Epithelial cell of esophagus (primary cell): ENCODE data around the gene TESK1.
A peak's percentile ranks its signal among the peaks of the same experiment; 100 is the strongest.
"Not testable (repeated sequence)": the region's sequence is repeated elsewhere in the genome, so short reads cannot be mapped to it uniquely, and the experiment has no call there.

Experiments
- DNase-seq: peaks from one replicate; pipeline ENCODE4 v3.0.0; 2010; ENCODE audit warnings: low read depth
- H3K4me3 ChIP-seq: 2 replicates; pipeline ENCODE4 v1.5.1; 2011; ENCODE audit warnings: mild to moderate bottlenecking, low read length, control low read depth
- TF ChIP-seq, protein P1 (sequence below): IDR thresholded peaks from 2 replicates; pipeline ENCODE4 v1.5.1; 2011; ENCODE audit warnings: low read depth, mild to moderate bottlenecking, low read length, control low read depth, inconsistent platforms; ENCODE audit not compliant: insufficient read depth; ENCODE audit errors: missing control alignments

The TESK1 gene

DNA sequence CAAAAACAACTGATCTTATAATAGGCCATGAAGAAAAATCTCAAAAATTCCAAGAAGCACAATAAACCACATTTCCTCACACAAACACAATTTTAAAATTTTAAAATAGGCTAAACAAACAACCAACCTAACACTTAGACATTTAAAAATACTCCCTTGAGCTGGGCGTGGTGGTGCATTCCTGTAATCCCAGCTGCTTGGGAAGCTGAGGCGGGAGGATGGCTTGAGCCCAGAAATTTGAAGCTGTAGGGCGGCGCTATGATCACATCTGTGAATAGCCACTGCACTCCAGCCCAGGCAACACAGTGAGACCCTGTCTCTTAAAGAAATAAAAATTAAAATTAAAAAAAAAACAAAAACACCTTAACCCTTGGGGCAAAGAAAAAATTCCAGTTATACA lies 36.9 kb upstream of the TESK1 start:
- no peak overlapping the region for H3K4me3 ChIP-seq
- TF ChIP-seq, protein P1, sequence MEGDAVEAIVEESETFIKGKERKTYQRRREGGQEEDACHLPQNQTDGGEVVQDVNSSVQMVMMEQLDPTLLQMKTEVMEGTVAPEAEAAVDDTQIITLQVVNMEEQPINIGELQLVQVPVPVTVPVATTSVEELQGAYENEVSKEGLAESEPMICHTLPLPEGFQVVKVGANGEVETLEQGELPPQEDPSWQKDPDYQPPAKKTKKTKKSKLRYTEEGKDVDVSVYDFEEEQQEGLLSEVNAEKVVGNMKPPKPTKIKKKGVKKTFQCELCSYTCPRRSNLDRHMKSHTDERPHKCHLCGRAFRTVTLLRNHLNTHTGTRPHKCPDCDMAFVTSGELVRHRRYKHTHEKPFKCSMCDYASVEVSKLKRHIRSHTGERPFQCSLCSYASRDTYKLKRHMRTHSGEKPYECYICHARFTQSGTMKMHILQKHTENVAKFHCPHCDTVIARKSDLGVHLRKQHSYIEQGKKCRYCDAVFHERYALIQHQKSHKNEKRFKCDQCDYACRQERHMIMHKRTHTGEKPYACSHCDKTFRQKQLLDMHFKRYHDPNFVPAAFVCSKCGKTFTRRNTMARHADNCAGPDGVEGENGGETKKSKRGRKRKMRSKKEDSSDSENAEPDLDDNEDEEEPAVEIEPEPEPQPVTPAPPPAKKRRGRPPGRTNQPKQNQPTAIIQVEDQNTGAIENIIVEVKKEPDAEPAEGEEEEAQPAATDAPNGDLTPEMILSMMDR = no peak
- no peak for DNase-seq

DNA sequence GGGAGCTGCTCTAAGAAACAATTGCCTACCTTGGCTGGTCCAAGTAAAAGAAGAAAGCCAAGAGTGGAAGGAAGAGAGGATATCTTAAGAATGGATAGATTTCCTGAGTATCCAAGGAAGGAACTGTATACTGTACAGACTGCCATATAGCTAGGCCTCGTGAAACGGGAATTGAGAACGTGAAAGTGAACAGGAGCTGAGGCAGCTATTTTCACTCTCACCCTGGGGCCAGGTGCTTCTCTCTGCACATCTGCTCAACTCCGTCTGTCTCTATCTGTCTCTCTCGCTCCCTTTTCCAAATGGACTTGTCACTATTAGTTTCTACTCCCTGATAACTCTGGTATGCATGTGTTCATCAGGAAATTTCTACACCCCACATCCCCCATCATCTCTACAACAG lies 35.9 kb upstream of the TESK1 start:
- no peak for DNase-seq
- TF ChIP-seq, protein P1 = no peak
- no peak overlapping the region for H3K4me3 ChIP-seq

DNA sequence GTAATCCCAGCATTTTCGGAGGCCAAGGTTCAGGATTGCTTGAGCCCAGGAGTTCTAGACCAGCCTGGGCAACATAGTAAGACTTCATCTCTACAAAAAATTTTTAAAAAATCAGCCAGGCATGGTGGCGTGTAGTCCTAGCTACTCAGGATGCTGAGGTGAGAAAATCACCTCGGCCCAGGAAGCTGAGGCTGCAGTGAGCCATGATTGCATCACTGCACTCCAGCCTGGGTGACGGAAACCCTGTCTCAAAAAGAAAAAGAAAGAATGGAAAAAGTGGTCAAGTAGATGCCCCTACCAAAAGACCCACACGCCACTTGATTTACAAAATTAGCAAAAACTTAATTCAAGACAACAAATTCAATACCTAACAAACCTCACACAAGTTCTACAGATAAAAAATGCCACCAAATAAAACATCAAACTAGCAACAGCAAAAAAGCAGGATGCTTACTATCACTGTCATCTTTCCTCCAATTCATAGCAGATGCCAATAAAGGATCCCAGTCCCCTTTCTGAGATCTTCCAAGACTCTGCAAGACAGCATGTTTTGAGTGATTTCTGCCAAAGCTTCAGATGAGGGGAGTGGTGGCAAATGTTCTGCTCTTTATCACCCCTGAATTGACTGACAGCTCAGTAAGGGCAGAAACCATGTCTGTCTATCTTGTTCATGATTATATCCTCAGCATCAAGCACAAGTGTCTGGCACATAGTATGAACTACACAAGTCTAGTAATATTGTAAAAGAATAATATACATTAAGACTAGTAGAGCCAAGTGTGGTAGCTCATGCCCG lies 34.2 kb upstream of the TESK1 start:
- no peak overlapping the region for H3K4me3 ChIP-seq
- DNase-seq = peak; percentile 23
- TF ChIP-seq, protein P1 = no peak

DNA sequence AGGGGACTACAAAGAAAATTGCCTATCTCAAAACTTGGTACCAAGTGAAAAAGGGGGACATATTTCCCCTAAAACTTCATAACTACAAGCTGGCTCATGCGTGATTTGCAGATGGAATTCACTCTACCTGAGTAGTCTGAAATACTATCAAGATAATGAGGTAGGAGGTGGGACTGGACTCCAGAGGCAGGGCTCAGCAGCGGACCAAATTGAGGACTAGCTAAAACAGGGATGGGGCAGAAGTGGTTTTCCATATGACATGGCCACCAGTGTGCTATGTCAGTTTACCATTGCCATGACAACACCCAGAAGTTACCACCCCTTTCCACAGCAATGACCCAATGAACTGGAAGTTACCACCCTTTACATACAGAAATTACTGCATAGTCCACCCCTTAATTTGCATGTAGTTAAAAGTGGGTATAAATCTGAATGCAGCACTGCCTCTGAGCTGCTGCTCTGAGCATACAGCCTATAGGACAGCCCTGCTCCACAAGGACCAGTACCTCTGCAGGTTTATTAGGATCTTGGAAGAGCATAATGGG lies 30.4 kb upstream of the TESK1 start:
- TF ChIP-seq, protein P1 = no peak
- DNase-seq = no peak
- H3K4me3 ChIP-seq = no peak overlapping the region

DNA sequence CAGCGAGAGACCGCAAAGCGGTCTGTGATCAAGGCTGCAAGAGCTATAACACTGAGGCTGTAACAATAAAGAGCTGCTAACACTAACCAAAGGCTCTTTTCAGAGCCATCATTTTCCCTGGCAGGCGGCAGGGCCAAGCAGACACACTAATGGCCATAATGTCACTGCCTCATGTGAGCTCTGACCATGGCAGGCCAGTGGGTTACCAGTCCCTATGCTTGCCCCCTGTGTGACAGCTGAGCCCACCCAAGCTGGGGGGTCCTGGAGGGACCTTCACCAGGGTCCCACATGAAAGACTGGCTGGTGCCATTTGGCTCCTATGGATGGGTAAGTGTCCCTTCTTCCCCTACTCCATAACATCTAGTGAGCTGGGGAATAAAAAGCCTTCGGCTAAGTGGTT lies 29.6 kb upstream of the TESK1 start:
- TF ChIP-seq, protein P1 = no peak
- no peak for DNase-seq

DNA sequence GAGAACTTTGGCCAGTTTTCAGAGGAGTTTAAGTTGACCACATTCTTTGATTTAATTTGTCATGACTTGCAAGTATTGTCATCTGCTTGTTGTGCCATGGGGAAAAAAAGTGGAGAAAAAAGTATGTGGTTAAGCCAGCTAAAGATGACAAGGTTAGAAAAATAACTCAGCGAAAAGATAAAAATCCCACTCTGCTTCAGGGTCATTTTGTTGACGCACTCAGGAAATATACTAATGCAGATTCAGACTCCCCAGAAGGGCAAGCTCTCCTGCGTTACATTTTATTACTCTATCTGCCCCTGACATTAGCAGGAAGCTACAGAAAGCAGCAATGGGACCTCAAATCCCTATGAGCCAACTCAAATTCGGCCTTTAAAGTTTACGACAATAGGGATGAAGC lies 27.6 kb upstream of the TESK1 start:
- H3K4me3 ChIP-seq = no peak overlapping the region
- TF ChIP-seq, protein P1 = no peak
- no peak for DNase-seq

More for the DNA sequence above, 29.6 kb upstream of the TESK1 start:
- no peak overlapping the region for H3K4me3 ChIP-seq

DNA sequence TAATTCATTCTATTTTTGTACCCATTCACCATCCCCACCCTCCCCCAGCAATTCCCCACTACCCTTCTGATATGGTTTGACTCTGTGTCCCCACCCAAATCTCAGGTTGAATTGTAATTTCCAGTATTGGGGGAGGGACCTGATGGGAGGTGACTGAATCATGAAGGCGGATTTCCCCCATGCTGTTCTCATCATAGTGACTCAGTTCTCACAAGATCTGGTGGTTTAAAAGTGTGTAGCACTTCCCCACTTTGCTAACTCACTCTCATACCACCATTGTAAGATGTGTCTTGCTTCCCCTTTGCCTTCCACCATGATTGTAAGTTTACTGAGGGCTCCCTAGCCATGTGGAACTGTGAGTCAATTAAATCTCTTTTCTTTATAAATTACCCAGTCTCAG lies 25.9 kb upstream of the TESK1 start:
- peak; percentile 23 for DNase-seq
- TF ChIP-seq, protein P1 = no peak
- H3K4me3 ChIP-seq = no peak overlapping the region

DNA sequence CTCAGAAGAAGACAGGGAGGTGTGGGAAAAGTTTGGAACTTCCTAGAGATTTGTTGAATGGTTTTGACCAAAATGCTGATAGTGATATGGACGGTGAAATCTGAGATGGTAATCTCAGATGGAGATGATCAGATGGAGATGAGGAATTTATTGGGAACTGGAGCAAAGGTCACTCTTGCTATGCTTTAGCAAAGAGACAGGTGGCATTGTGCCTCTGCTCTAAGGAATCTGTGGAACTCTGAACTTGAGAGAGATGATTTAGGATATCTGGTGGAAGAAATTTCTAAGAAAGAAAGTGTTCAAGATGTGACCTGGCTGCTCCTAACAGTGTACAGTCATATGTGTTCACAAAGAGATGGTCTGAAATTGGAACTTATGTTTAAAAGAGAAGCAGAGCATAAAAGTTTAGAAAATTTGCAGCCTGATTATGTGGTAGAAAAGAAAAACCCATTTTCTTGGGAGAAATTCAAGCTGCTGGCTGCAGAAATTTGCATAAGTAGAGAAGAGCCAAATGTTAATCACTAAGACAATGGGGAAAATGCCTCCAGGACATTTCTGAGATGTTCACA lies 25.3 kb upstream of the TESK1 start:
- not testable (repeated sequence) for DNase-seq, H3K4me3 ChIP-seq

DNA sequence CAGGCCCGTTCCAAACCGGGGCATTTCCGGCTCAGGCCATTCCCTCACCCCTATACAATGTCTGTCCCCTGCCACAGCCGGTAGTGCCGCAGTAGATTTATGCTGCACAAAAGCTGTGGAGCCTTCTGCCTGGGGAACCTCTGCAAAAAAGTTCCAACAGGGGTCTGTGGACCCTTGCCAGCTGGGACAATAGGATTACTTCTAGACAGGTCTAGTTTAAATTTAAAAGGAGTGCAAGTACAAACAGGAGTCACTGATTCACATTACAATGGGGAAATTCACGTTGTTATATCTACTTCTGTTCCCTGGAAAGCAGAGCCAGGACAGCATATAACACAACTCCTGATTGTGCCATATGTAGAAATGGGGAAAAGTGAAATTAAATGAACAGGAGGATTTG lies 21.5 kb upstream of the TESK1 start:
- H3K4me3 ChIP-seq, DNase-seq: not testable (repeated sequence)

DNA sequence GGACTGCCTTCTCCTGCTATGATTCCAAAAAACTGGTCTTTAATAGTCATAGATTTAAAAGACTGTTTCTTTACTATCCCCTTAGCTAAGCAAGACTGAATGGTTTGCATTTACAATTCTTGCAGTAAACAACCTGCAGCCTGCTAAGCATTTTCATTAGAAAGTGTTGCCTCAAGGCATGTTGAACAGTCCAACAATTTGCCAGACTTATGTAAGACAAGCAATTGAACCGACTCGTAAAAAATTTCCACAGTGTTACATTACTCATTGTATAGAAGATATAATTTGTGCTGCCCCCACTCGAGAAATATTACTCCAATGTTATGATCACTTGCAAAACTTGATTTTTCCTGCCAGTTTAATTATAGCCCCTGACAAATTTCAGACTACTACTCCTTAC lies 20.4 kb upstream of the TESK1 start:
- DNase-seq = peak; percentile 18
- not testable (repeated sequence) for H3K4me3 ChIP-seq

DNA sequence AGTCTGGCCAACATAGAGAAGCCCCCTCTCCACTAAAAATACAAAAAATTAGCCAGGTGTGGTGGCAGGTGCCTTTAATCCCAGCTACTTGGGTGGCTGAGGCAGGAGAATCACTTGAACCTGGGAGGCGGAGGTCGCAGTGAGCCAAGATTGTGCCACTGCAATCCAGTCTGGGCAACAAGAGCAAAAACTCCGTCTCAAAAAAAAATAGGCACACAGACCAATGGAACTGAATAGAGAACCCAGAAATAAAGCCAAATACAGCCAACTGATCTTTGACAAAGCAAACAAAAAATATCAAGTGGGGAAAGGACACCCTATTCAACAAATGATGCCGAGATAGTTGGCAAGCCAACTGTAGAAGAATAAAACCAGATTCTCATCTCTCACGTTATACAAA lies 16.6 kb upstream of the TESK1 start:
- not testable (repeated sequence) for H3K4me3 ChIP-seq

More for the DNA sequence above, 16.6 kb upstream of the TESK1 start:
- not testable (repeated sequence) for DNase-seq
